ENCODE data around the gene NR2E3.

The NR2E3 gene

DNA sequence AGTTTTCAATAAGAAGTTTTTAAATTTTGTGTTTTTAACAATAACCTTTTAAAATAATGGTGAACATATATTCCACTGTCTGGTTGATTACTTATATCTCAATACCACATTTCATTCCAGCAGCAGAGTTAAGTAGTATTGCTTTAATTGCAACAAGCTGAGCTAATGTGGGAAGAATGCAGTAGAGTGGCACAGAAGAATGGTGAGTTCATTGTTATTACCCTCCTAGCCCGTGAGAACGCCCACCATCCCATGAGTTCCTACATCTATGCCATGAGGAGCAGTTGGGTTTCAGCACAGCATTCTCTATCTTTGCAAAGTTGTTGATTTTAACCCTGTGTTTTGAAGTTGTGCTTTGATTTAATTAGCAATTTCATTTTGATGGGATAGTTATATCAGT lies 17.8 kb upstream of the NR2E3 start:
- DNase-seq, result no peak

DNA sequence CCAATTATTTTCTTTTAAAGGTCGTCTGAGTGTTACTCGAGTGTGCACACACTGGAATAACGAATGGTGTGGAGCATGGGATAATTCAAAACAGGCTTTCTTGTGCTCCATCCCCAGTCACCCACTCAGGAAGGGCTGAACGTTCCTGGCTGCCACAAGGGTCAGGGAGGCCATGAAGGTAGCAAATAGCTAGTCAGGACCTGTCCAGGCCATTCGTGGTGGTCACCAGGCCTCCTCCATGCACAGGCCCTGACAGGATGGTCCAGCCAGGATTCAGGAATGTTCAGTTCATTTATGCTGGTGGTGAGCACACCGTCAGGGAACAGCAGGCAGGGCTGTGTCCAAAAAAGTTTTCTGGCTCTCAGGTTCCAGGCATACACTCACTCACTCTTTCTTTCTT lies 11.7 kb upstream of the NR2E3 start:
- no peak for DNase-seq

GRCh38 chr15:71800190-71800589 lies 10.2 kb upstream of the NR2E3 start:
- no peak for DNase-seq

GRCh38 chr15:71800835-71801745 lies 9.3 kb upstream of the NR2E3 start:
- DNase-seq, result no peak

DNA sequence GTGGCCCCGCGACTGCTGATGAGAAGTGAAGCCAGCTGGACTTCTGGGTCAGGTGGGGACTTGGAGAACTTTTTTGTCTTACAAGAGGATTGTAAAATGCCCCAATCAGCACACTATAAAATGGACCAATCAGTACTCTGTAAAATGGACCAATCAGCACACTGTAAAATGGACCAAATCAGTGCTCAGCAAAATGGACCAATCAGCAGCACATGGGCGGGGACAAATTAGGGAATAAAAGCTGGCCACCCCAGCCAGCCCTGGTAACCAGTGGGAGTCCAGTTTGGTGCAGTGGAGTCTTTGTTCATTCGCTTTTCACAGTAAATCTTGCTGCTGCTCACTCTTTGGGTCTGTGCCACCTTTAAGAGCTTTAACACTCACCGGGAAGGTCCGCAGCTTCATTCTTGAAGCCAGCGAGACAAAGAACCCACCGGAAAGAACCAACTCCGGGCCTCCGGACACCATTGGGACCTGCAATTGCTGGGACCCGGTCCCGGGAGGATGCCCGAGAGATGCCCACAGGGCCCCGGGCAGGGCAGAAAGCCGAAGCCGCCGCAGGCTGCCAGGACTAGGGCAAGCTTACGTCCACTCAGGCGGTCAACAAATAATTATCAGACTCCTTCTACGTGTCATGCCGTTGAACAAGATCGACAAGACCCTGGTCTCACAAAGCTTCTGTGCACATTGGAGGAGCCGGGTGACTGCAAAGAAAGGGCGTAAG lies 8.3 kb upstream of the NR2E3 start:
- DNase-seq, result no peak

GRCh38 chr15:71802770-71803169 lies 7.6 kb upstream of the NR2E3 start:
- no peak for DNase-seq

GRCh38 chr15:71804226-71804625 lies 6.1 kb upstream of the NR2E3 start:
- no peak for DNase-seq

- no peak for DNase-seq
Observed at GRCh38 chr15:71804695-71805470, 5.5 kb upstream of the NR2E3 start.

DNA sequence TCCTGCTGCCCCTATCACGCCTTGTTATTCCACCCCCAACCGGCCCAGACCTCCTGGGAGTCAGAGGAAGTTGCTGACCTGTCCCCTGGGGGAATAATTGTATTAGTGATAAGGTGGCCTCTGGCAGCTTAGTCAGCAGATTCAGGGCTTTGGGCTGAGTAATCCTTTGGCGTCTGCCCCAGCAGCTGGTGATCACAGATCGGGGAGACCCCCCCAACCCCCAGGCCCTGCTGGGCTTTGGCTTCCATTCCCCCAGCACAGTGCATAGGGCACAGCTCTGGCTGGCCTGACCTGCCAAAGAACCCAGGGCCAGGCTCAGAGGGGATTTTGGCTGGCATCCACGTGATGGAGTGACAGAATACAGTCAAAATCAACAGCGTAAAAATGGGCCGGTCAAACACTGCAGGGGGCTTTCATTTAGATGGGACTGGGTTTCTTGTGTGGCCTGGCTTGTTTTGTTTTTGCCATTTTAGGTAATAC lies 3.9 kb upstream of the NR2E3 start:
- DNase-seq, result no peak

- DNase-seq, result no peak
Observed at GRCh38 chr15:71807125-71807629, 3.2 kb upstream of the NR2E3 start.

DNA sequence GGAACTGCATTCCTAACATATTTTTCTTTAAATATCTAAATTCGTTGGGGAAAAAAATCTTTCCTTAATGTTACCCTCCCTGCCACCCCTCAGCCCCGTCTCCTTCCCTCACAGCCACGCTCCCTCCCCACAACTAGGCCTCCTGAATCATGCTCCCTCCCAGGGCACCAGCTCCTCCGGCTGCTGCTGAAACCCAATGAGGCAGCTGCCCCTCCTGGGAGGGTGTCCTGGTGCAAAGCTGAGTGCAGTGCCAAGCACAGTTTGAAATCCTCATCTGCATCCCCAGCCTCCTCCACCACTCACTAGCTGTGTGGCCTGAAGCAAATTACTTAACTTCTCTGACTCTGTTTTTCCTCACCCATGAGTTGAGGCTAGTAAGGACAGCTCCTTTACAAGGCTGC lies 2.7 kb upstream of the NR2E3 start:
- DNase-seq, result no peak

- DNase-seq, result no peak
Observed at GRCh38 chr15:71808311-71809020, 1.9 kb upstream of the NR2E3 start.

DNA sequence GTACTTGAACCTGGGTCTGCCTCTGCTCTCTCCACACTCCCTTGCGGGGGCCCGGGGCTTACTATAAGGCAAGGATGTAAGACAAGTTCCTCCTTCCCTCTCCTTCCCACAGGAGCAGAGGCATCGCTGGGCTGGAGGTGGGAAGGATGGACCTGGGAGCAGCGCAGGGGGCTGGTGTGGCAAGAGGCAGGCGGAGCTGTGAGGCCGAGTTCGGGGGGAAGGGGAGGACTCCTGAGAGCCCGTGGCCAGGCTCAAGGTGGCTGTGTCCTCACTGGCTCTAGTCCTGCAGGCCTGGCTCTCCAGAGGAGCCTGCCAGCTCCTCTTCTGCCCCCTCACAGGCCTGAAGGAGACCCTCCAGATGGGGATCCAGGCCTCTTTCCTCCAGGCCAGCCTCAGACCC lies 1.0 kb upstream of the NR2E3 start:
- no peak for DNase-seq

- no peak for DNase-seq
Observed at GRCh38 chr15:71811036-71811736, 832 bp downstream of the NR2E3 start.

- no peak for DNase-seq
Observed at GRCh38 chr15:71811752-71812735, 1.7 kb downstream of the NR2E3 start.

- DNase-seq, result no peak
Observed at GRCh38 chr15:71812966-71813722, 2.8 kb downstream of the NR2E3 start.

GRCh38 chr15:71813723-71814470 lies 3.5 kb downstream of the NR2E3 start:
- DNase-seq, result no peak

- DNase-seq, result no peak
Observed at GRCh38 chr15:71815301-71815700, 4.9 kb downstream of the NR2E3 start.

- no peak for DNase-seq
Observed at GRCh38 chr15:71817351-71817750, 7.0 kb downstream of the NR2E3 start.
